NCI-H2107 treated with DMSO at 0.1 percent for 48 hours (cell line): ENCODE data around the gene RASAL2.
A peak's percentile ranks its signal among the peaks of the same experiment; 100 is the strongest.
"Not testable (repeated sequence)": the region's sequence is repeated elsewhere in the genome, so short reads cannot be mapped to it uniquely, and the experiment has no call there.

Experiments used
- DNase-seq: peaks from one replicate; lab custom pipeline; 2025; ENCODE audit not compliant: unreplicated experiment; lab: John Stamatoyannopoulos, UW

Gene RASAL2

DNA sequence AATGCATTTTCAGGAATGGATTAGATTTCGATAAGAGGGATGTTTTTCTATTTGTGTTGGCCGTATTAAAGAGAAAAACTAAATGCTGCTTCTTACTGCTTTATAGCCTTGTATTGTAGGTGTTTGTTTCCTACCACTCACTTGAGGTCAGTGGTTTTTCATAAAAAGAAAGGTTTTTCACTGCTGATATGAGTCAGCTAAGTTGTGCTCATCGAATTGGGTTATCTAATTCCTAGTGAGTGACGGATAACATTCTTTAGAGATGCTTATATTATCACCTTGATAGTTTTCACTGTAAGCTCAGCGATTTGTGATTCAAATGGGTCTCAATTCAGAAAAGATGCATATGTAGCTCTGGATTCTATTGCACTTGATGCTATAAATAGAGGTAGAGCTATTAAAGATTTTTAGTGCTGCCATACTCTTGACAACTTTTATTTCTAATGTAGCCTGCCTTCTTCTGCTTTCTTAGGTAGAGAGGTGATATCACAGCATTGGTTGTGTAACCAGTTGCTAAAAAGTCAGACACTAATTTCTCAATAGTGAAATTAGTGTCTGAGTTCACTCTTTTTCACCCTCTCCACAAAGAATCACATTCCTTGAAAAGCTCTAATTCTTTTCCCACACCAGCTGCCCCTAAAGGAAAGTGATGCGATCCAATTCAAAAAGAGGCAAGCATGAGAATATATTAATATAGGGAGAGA is 180.0 kb downstream of the RASAL2 start:
- DNase-seq, result no peak

GRCh38 chr1:178275049-178275448 is 181.1 kb downstream of the RASAL2 start:
- no peak for DNase-seq

DNA sequence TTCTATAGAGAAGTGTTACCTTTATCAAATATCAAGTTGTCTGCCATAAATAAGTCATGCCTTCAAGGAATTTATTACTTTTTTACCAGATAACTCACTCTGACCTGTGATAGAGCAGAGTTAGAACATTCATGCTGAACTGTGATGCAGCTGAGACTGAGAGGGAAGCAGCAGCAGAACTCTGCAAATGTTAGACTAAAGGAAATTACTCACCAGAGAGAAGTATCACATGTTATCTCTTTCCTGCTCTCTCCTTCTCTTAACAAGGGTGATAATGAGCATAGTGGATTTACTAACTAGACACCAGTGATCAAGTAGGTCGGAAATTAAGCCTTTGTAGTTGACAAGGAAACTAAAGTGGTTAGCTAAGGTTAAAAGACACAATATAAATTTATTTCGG is 181.6 kb downstream of the RASAL2 start:
- no peak for DNase-seq

DNA sequence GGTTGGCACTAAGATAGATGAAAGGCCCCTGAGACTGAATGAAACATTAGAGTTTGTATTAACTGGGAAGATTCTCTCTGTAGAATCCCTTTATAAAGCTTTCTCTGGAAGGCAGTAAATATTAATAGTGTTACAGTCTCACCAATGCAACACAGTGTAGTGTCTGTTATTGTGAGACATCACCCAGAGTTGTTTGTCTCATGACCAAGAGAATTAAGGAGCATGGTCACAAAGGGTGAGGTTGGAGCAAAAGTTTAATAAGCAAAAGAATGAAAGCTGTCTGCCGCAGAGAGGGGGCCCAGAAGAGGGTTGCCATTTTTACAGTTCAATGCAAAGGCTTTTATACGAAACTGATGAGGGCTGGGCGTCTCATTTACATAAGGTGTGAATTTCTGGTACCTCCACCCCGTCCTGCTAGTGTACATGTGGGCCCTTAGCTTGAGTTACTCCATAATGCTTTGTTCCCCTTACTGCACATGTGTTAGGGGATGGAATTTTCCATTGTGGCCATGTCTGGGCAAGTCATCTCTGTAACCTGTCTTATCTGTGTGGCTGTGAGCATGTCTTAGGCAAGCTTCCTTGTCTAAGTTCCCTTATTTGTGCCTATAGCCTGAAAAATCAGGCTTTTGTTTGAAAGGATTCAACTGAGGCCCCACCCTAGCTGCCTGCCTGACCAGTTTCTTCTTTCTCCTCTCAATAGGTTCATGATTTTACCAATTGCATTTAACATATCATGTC is 184.1 kb downstream of the RASAL2 start:
- DNase-seq, result no peak

DNA sequence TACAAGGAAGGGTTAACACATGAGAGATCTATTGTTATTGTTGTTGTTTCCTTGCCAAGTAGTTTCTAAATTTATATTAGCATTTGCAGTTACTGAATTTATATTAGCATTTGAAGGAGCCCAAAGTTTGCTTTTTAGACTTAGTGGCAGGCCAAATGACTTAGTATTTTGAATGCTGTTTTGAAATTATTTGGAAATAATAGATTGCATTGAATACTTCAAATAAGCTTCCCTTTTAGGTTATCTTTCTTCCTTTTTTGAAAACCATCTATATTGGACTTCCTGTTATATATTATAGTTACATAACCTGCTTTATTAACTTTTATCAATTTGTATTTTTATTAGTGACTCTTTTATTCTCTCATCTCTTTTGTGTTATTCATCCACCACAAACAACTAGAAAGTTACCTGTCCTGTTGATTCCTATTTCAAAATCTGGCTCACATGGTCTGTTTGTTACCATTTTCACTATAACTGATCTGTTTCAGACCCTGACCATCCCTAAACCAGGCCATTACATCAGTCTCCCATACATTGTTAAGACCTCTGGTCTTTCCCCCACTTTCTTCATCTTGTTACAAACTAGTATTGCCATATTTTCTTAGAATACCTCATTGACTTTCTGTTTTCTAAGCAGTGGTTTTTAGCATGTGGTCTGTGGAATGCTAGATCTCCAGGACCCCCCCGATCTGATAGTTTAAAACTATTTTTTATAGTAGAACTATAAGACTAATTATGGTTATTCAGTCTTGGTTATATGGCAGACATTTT is 185.2 kb downstream of the RASAL2 start:
- no peak for DNase-seq

DNA sequence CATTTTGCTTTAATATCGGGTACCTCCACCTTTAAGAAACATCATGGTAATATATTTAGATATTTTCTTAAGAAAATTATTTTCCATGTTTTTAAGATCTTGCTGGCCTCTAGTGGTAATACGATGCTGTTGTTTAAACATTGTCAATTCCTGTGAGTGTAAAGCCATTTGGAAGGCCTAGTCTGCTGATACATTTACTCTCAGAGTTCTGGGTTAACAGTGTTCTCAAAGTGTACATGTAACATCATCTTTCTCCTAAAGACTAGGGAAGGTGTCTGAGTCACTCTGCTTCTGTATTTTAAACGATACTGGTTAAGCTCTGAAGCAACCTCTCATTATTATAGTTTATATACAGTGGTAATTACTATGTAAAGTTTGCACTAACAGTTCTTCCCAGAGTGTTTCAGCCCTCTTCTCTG is 189.1 kb downstream of the RASAL2 start:
- no peak for DNase-seq

DNA sequence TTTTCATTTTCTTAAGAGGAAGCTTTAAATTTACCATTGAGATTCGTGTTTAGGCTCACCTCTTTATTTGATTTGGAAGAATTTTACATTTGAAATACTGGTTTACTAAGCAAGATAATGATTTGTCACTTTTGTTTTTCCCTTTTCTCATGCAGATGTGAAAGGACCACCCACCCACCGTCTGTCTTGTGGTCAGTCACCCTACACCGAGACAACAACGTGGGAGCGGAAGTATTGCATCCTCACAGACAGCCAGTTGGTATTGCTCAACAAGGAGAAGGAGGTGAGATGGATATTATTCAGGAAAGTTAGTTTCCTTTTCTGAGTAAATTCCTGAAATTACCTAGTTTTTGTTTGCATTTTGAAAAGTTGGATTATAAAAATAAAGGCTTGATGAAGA is 189.5 kb downstream of the RASAL2 start:
- no peak for DNase-seq

DNA sequence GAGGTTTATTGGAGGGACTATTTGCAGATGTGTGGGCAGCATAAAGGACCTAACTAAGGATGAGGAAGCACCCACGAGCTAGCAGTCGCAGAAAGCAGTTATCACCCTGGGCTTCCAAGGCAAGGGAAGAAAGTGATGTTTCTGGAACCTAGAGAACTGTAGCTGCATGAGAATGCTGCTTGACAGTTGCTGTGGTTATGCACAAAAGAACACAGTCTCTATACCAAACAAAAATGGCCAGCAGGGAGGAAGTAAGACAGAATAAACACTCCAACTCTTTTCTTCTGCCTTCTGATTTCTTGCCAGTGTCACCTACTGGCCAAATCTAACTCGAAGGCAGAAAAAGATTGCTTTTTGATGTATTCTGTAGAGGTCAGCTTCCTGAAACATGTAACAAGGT is 190.2 kb downstream of the RASAL2 start:
- DNase-seq, result no peak

DNA sequence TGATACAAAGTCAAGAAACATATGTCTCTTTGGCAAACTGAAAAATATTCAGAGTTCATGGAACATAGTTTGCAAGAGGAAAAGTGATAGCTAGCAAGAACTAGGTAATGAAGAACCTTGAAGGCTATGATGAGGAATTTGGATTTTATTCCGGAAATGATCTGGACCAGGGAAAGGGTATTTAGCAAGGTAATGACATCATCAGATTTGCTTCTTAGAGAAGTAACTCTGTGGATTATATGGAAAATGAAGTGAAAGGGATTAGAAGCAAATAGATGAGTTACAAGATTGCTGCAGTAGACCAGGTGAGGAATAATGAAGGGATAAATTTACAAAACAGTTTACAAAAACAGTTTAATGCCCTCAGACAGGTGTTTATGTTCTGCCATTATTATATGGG is 197.3 kb downstream of the RASAL2 start:
- no peak for DNase-seq

DNA sequence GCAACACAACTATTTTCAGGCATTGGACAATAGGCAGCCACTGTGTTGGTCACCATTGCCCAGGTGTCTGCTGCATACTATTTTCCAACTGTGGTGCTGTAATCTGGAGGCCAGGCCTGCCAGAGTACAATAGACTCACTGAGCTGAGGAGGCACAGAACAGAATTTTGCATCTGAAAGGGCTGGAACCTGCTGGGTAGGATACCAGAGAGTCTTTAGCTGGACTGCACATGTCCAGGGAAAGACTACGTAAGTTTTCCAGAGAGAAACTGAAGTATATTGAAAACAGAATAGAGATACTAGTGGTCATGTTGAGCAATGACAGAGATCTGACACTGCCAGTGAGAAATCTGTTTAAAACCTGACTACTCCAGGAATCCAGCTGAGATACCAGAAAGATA is 200.8 kb downstream of the RASAL2 start:
- DNase-seq, result no peak

GRCh38 chr1:178300352-178300699 is 206.4 kb downstream of the RASAL2 start:
- DNase-seq, result no peak

GRCh38 chr1:178301141-178301540 is 207.2 kb downstream of the RASAL2 start:
- DNase-seq, result no peak

DNA sequence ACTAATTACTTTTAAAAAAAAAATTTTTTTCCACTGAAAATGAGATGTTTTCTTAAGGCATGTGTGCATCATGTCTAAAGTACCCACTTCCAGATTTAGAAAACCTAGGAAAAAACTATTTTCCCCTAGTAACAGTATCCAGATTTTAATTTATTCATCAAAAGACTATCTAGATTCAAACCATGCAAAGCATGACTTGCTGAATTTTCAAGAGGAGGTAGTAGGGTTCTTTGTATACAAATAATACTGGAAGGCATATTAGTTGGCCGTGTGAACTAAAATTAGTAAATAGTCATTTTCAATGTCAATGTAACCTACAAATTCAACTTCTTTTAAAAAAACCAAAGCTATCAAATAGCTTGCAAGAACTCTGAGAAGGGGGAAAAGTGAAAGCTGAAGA is 213.4 kb downstream of the RASAL2 start:
- DNase-seq, result no peak

DNA sequence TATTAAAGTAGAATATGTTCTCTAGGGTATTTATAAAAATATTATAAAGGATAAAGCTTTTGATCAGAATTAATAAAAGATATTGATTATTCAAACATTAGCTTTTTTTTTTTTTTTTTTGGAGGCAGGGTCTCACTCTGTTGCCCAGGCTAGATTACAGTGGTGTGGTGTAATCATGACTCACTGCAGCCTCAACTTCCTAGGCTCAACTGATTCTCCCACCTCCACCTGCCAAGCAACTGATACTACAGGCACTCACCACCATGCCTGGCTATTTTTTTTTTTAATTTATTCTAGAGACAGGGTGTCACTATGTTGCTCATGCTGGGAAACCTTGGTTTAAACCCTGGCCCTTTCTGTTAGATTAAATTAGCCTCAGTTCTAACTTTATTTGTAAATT is 214.5 kb downstream of the RASAL2 start:
- DNase-seq, result no peak

GRCh38 chr1:178310685-178311105 is 216.8 kb downstream of the RASAL2 start:
- DNase-seq, result peak; percentile 82

- no peak for DNase-seq
These were observed 217.3 kb downstream of the RASAL2 start for GRCh38 chr1:178311164-178311563.

GRCh38 chr1:178320280-178320982 is 226.5 kb downstream of the RASAL2 start:
- not testable (repeated sequence) for DNase-seq

DNA sequence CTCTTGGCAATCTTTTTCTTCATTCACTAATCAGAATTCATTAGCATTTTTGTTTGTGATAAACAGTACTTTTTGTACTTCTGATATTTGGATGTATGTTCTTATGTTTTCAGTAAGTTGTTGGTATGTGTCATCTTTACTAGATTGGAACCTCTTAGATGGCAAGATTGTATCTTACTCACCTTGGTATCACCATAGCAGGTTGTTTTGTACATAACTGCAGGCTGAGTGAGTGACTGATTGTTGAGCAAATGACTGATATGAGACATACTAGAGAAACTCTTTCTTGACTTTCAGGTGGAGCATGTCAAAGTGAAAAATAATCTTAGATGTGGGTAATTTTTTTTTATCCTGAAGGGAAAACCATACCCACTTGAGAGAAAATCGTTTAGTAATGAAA is 229.2 kb downstream of the RASAL2 start:
- DNase-seq, result no peak

- DNase-seq, result no peak
These were observed 230.1 kb downstream of the RASAL2 start for GRCh38 chr1:178324003-178324402.

DNA sequence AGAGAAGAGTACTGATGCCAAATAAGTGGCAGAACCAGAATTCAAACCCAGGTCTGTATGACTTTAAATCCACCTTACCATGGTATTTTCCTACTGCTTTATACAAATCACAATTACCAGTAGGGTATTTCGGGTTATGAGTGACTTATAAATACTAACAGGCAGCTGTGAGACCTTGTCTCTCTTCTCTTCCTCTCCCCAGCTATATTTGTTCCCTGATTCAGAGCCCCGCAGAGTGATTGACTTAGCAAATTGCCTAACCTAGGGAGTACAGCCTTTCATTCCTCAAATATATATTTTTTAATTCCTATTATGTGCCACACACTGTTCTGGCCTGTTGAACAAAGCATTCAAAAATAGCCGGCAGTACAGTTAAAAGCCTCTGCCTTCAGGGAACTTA is 234.8 kb downstream of the RASAL2 start:
- DNase-seq, result no peak

DNA sequence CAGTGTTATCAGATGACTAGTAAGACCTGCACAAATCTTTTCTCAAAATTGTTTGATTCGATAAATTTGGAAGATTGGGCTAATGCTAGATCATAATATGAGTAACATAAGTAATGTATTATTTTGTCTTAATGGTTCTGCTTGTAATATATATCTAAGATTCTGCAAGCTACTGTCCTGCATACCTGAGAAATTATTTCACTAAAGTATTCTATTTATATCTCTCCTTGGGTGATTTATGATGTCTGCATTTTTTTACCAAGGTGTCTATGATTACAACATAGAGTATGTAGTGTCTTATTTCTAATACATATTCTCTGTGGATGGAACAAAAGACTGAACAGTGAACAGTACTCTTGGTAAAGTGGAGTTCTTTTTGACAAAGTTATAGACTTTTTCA is 236.2 kb downstream of the RASAL2 start:
- no peak for DNase-seq
